GM23338 (cell line): ENCODE results near the gene ACOX3. TPM values are rescaled to one million over a fixed set of nuclear protein-coding genes. Genes with fewer than 3 reads are reported as not detected.

Experiments used
- ATAC-seq: fragments of 200-7000 bp; cut with Tn5 transposase; 3 replicates; pipeline ENCODE4 v1.9.1; 2020
- DNase-seq: peaks from one replicate; pipeline ENCODE4 v3.0.0-alpha.2; 2015; ENCODE audit warnings: low spot score
- H2AFZ ChIP-seq: fragments of 200-600 bp; sonication (generic); 2 replicates; pipeline ENCODE4 v1.8.0; 2016; ENCODE audit warnings: antibody characterized with exemption, mild to moderate bottlenecking, moderate library complexity
- H3F3A ChIP-seq: fragments of 200-600 bp; sonication (generic); replicated peaks from 2 replicates; pipeline ENCODE4 v1.8.0; 2017; ENCODE audit warnings: antibody characterized with exemption, mixed run types, low read depth
- H3K27ac ChIP-seq: fragments of 200-600 bp; sonication (generic); 2 replicates; pipeline ENCODE4 v1.6.1; 2016; ENCODE audit warnings: low read depth
- H3K27me3 ChIP-seq: fragments of 200-600 bp; sonication (generic); 2 replicates; pipeline ENCODE4 v1.8.0; 2016; ENCODE audit warnings: mild to moderate bottlenecking, mixed run types, moderate library complexity; ENCODE audit not compliant: insufficient read depth
- H3K36me3 ChIP-seq: fragments of 200-600 bp; sonication (generic); 2 replicates; pipeline ENCODE4 v1.8.0; 2016; ENCODE audit warnings: mild to moderate bottlenecking; ENCODE audit not compliant: insufficient read depth
- H3K4me1 ChIP-seq: fragments of 200-600 bp; sonication (generic); 2 replicates; pipeline ENCODE4 v1.8.0; 2016; ENCODE audit warnings: mild to moderate bottlenecking, moderate library complexity; ENCODE audit not compliant: insufficient read depth
- H3K4me2 ChIP-seq: fragments of 200-600 bp; sonication (generic); 2 replicates; pipeline ENCODE4 v1.7.1; 2017; ENCODE audit warnings: mixed run types
- H3K4me3 ChIP-seq: fragments of 200-600 bp; sonication (generic); 2 replicates; pipeline ENCODE4 v1.6.1; 2016; ENCODE audit warnings: mixed run types
- H3K79me2 ChIP-seq: fragments of 200-600 bp; sonication (generic); replicated peaks from 2 replicates; pipeline ENCODE4 v1.8.0; 2017; ENCODE audit warnings: mild to moderate bottlenecking; ENCODE audit not compliant: insufficient read depth
- H3K9me2 ChIP-seq: fragments of 200-600 bp; sonication (generic); 2 replicates; pipeline ENCODE4 v1.8.0; 2017; ENCODE audit not compliant: insufficient read depth
- H4K20me1 ChIP-seq: fragments of 200-600 bp; sonication (generic); replicated peaks from 2 replicates; pipeline ENCODE4 v1.8.0; 2017; ENCODE audit warnings: mild to moderate bottlenecking; ENCODE audit not compliant: insufficient read depth
- H3K27ac Mint-ChIP-seq: 2 replicates; pipeline ENCODE4 v1.8.0; 2020; ENCODE audit warnings: inconsistent platforms, mild to moderate bottlenecking, moderate library complexity, mixed read lengths
- H3K27me3 Mint-ChIP-seq: 3 replicates; pipeline ENCODE4 v1.8.0; 2022; ENCODE audit warnings: low read depth, mild to moderate bottlenecking, moderate library complexity, mixed read lengths, inconsistent platforms; ENCODE audit not compliant: insufficient read depth, poor library complexity
- H3K36me3 Mint-ChIP-seq: 3 replicates; pipeline ENCODE4 v1.8.0; 2021; ENCODE audit warnings: low read depth, mild to moderate bottlenecking, inconsistent platforms, moderate library complexity, mixed read lengths
- H3K4me1 Mint-ChIP-seq: 3 replicates; pipeline ENCODE4 v1.8.0; 2020; ENCODE audit warnings: mild to moderate bottlenecking, inconsistent platforms, mixed read lengths
- H3K4me3 Mint-ChIP-seq: 3 replicates; pipeline ENCODE4 v1.8.0; 2021; ENCODE audit warnings: moderate library complexity, mild to moderate bottlenecking, inconsistent platforms, mixed read lengths
- H3K9me3 Mint-ChIP-seq: 3 replicates; pipeline ENCODE4 v1.8.0; 2020; ENCODE audit warnings: moderate library complexity, mild to moderate bottlenecking, inconsistent platforms, mixed read lengths
- CREB1 ChIP-seq: fragments of 250-450 bp; sonication (Bioruptor Pico); IDR thresholded peaks from 2 replicates; pipeline ENCODE4 v1.5.0; 2020; ENCODE audit warnings: low read depth, mild to moderate bottlenecking, moderate library complexity
- EZH2 ChIP-seq: fragments of 200-600 bp; sonication (generic); IDR thresholded peaks from one replicate; pipeline ENCODE4 v1.8.0; 2017; ENCODE audit warnings: antibody characterized with exemption, mild to moderate bottlenecking, low read depth; ENCODE audit not compliant: unreplicated experiment
- JUNB ChIP-seq: IDR thresholded peaks from one replicate; pipeline ENCODE4 v1.6.1; 2016; ENCODE audit warnings: antibody characterized with exemption; ENCODE audit not compliant: unreplicated experiment
- NANOG ChIP-seq: IDR thresholded peaks from 2 replicates; pipeline ENCODE4 v1.6.1; 2016; ENCODE audit warnings: antibody characterized with exemption, borderline replicate concordance
- POLR2AphosphoS5 ChIP-seq: IDR thresholded peaks from 2 replicates; pipeline ENCODE4 v1.6.1; 2016; ENCODE audit warnings: antibody characterized with exemption, low read depth
- REST ChIP-seq: IDR thresholded peaks from one replicate; pipeline ENCODE4 v1.6.1; 2018; ENCODE audit warnings: antibody characterized with exemption; ENCODE audit not compliant: unreplicated experiment
- STAT1 ChIP-seq: IDR thresholded peaks from one replicate; pipeline ENCODE4 v1.6.1; 2016; ENCODE audit warnings: antibody characterized with exemption; ENCODE audit not compliant: unreplicated experiment
- ZNF114 ChIP-seq: fragments of 250-450 bp; sonication (Bioruptor Pico); IDR thresholded peaks from 2 replicates; pipeline ENCODE4 v1.5.0; 2020; ENCODE audit warnings: mild to moderate bottlenecking, moderate library complexity
- ZNF331 ChIP-seq: fragments of 250-450 bp; sonication (Bioruptor Pico); IDR thresholded peaks from 2 replicates; pipeline ENCODE4 v1.5.0; 2020; ENCODE audit warnings: low read depth, mild to moderate bottlenecking, moderate library complexity
- ZNF462 ChIP-seq: fragments of 250-450 bp; sonication (Bioruptor Pico); IDR thresholded peaks from 2 replicates; pipeline ENCODE4 v1.5.0; 2020; ENCODE audit warnings: mild to moderate bottlenecking, moderate library complexity
- polyA plus RNA-seq: library from polyadenylated mRNA; unstranded; fragments of >200 nt; fragmentation: Nextera tagmentation; extraction: Ambion mirVana; gene quantifications from 2 replicates; pipeline ENCODE4 v1.2.1, GENCODE V29; 2016
- total RNA-seq: library from RNA; depleted of rRNA; stranded (reverse); fragments of >200 nt; shearing (Covaris generic); gene quantifications from 2 replicates; pipeline ENCODE4 v1.2.3, GENCODE V29; 2014

ACOX3 gene
- total and polyA plus RNA-seq, 2 experiments from 2014 or later = 6.4 to 17.2 TPM

DNA sequence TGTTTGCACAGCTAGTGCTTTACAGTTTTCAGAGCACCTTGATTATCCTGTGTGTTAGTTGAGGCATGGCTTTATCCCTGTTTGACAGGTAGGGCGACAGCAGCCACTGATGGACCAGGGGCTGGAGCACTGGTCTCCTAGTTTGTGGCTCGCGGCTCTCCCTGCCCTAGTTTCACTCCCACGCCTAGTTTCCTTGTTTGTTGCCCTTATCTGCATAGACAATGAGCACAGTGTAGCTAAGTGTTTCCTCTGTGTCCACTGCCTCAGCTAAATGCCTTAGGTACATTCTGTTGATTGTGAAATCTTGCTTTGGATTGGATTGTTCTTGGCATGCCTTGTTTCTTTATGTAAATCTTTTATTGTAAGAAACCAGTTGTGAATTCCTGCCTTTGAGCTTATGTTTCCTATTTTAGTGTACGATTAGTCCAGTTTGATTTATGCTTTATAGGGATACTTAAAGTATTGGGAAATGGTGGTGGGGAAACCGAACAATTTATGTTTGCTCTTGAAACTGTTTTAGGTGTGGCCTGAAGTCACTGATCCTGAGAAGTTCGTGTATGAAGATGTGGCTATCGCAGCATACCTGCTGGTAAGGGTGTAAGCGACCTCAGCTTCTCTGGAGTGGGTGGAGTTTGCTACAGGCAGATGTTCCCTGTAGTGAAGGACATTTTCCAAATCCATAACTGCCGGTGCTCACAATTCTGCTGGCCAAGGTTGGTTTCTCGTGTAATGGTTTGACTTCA is 11.1 kb upstream of the ACOX3 start (continued):
- TF ChIP-seq POLR2AphosphoS5 (no peak), CREB1 (CRISPR knock-in tag) (no peak), ZNF331 (CRISPR knock-in tag) (no peak), REST (no peak), STAT1 (no peak), EZH2 (no peak), JUNB (no peak), NANOG (no peak)

DNA sequence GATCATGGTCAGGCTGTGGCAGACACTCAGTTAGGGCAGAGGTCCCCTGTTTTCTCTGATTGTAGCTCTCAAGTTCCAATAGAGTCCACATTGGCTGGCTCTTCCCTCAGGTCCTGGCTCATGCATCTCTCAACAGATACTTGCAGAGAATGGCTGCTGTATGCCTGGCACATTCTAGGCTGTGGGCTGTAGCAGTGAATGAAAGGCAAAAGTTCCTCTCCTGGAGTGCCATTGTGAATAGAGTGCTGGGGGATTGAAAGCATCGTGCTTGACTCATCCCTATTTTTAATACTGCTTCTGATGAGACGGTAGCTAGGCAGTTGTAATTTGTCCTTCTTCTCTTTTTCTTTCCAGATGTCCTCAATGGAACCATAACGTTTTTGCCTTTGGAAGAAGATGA is 5.6 kb upstream of the ACOX3 start:
- H3K27ac Mint-ChIP-seq = no peak overlapping the region
- no peak overlapping the region for H3K4me3 ChIP-seq
- no peak for ATAC-seq
- H3K79me2 ChIP-seq = peaks cover 54% of the 10 kb centered on the region
- H3K27ac ChIP-seq = no peak overlapping the region
- H3K4me2 ChIP-seq = no peak overlapping the region
- no peak for DNase-seq
- no peak overlapping the region for H3K4me3 Mint-ChIP-seq
- peaks cover 2% of the 10 kb centered on the region; the same call in 1 of the 3 replicates for H3K9me3 Mint-ChIP-seq
- H3K4me1 Mint-ChIP-seq = peaks cover 19% of the 10 kb centered on the region
- peaks cover 3% of the 10 kb centered on the region for H3K27me3 Mint-ChIP-seq
- TF ChIP-seq ZNF114 (CRISPR knock-in tag) = no peak
- no peak for TF ChIP-seq EZH2
- no peak for TF ChIP-seq STAT1
- no peak for TF ChIP-seq ZNF462 (CRISPR knock-in tag)
- TF ChIP-seq NANOG = no peak
- TF ChIP-seq JUNB = no peak
- peaks cover 14% of the 10 kb centered on the region for H3K36me3 Mint-ChIP-seq
- no peaks in the 10 kb centered on the region for H3K27me3 ChIP-seq
- peaks cover 10% of the 10 kb centered on the region; the same call in 1 of the 2 replicates for H3K4me1 ChIP-seq
- peaks cover 32% of the 10 kb centered on the region for H4K20me1 ChIP-seq
- no peaks in the 10 kb centered on the region for H3K9me2 ChIP-seq
- no peak overlapping the region for H2AFZ ChIP-seq
- H3F3A ChIP-seq = no peaks in the 10 kb centered on the region
- peaks cover 6% of the 10 kb centered on the region; the same call in 1 of the 2 replicates for H3K36me3 ChIP-seq
